RWPE2 (cell line): ENCODE results near the gene MELTF.

Experiments
- ATAC-seq: fragments of 200-7000 bp; cut with Tn5 transposase; 3 replicates; pipeline ENCODE4 v1.9.1; 2021; ENCODE audit warnings: low read depth
- DNase-seq: peaks from one replicate; pipeline ENCODE4 v3.0.0-alpha.2; 2020; ENCODE audit warnings: low spot score
- H3K27ac ChIP-seq: fragments of 450-650 bp; 2 replicates; pipeline ENCODE4 v1.5.1; 2017; ENCODE audit warnings: mild to moderate bottlenecking; ENCODE audit not compliant: poor library complexity, severe bottlenecking
- H3K27me3 ChIP-seq: fragments of 250-450 bp; sonication (Bioruptor Pico); 2 replicates; pipeline ENCODE4 v1.5.1; 2021; ENCODE audit warnings: mild to moderate bottlenecking, moderate library complexity; ENCODE audit not compliant: insufficient read depth, poor library complexity, severe bottlenecking
- H3K36me3 ChIP-seq: fragments of 250-450 bp; sonication (Bioruptor Pico); 2 replicates; pipeline ENCODE4 v1.5.1; 2020; ENCODE audit warnings: low read depth, mild to moderate bottlenecking, moderate library complexity
- H3K4me1 ChIP-seq: fragments of 250-450 bp; sonication (Bioruptor Pico); 2 replicates; pipeline ENCODE4 v1.5.1; 2021; ENCODE audit warnings: mild to moderate bottlenecking, moderate library complexity; ENCODE audit not compliant: insufficient read depth, poor library complexity, severe bottlenecking
- H3K4me3 ChIP-seq: fragments of 250-450 bp; sonication (Bioruptor Pico); 2 replicates; pipeline ENCODE4 v1.5.1; 2021; ENCODE audit warnings: mild to moderate bottlenecking, moderate library complexity; ENCODE audit not compliant: severe bottlenecking
- H3K9me3 ChIP-seq: fragments of 250-450 bp; sonication (Bioruptor Pico); 2 replicates; pipeline ENCODE4 v1.5.1; 2021; ENCODE audit warnings: mild to moderate bottlenecking, moderate library complexity; ENCODE audit not compliant: severe bottlenecking
- CTCF ChIP-seq: fragments of 450-650 bp; IDR thresholded peaks from one replicate; pipeline ENCODE4 v1.5.1; 2017; ENCODE audit warnings: mild to moderate bottlenecking, moderate library complexity; ENCODE audit not compliant: poor library complexity, severe bottlenecking

The MELTF gene

DNA sequence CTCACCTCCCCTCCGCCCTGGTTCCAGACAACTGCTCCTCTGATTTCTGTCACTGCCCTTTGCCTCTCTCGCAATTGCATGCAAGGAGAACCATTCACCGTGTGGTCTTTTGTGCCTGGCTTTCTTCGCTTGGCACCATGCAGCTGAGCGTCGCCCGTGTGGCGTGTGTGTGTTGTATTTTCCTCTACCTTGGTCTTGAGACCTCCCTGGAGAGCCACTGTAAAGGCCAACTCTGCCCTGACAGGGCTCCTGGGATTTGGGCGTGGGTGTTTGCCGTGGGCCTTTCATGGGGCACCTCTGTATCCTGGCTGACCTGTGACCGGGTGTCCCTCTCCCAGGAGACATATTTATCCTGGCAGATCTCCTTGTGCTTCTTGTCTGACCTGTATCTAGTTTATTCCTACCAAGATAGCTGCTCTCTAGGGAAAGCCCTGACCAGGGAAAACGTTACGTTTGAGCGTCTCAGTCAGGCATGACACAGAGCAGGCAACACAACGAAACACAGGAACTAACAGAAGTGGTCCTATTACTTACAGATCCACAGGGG lies 59.0 kb downstream of the MELTF start:
- no peak for TF ChIP-seq CTCF
- ATAC-seq (no peak), DNase-seq (no peak)
- no peaks in the 10 kb centered on the region for H3K27me3 ChIP-seq
- H3K36me3 ChIP-seq: no peaks in the 10 kb centered on the region; the same call in 1 of the 2 replicates
- H3K4me3 ChIP-seq: no peak overlapping the region
- no peak overlapping the region for H3K27ac ChIP-seq
- H3K4me1 ChIP-seq: no peaks in the 10 kb centered on the region
- H3K9me3 ChIP-seq: no peaks in the 10 kb centered on the region

- Histone ChIP-seq H3K27ac (peak overlapping the region; percentile 38), H3K9me3 (no peaks in the 10 kb centered on the region), H3K4me1 (no peaks in the 10 kb centered on the region), H3K4me3 (peak overlapping the region; percentile 92), H3K27me3 (no peaks in the 10 kb centered on the region), H3K36me3 (no peaks in the 10 kb centered on the region; the same call in 1 of the 2 replicates)
- DNase-seq: no peak
- peak; percentile 97 for TF ChIP-seq CTCF
- peak; percentile 73 for ATAC-seq
Measured at GRCh38 chr3:196969660-196970546, 59.7 kb downstream of the MELTF start.

DNA sequence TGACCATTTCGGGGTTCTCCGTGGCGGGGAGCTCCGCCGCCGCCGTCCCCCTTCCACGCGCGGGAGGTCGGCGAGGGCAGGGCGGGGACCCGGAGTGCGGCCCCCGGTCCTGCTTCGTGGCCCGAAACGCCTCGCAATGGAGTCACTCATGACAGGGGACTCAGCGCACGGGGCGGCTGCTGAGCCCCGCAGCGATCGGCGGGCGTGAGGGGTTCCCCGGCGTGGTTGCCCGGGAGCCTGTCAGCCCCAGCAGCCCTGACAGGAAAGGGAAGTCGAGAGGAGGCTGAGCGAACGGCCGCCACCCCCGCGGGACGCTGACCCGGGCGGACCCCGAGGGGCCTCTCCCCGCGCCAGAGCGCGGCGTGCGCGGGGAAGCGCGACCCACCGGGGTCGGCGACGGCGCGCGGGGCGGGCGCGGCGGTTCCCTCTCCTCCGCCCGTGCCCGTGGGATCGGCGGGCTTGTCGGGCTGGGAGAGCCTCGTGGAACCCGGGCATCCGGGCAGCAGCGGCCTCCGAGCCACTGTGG lies 60.4 kb downstream of the MELTF start:
- peak overlapping the region; percentile 38 for H3K27ac ChIP-seq
- no peaks in the 10 kb centered on the region; the same call in 1 of the 2 replicates for H3K36me3 ChIP-seq
- TF ChIP-seq CTCF: no peak
- no peaks in the 10 kb centered on the region for H3K9me3 ChIP-seq
- no peaks in the 10 kb centered on the region for H3K4me1 ChIP-seq
- DNase-seq (no peak), ATAC-seq (peak; percentile 37)
- H3K4me3 ChIP-seq: peak overlapping the region; percentile 92
- no peaks in the 10 kb centered on the region for H3K27me3 ChIP-seq

GRCh38 chr3:196968233-196969133 lies 61.1 kb downstream of the MELTF start, which contains the start of gene PIGZ:
PIGZ (minus strand) TSS chr3:196968833; CDS start chr3:196952031, 16,802 bp downstream.
- ATAC-seq: peak; percentile 73
- no peaks in the 10 kb centered on the region for H3K27me3 ChIP-seq
- peak within 1 kb of the TSS; percentile 92 for H3K4me3 ChIP-seq
- no peaks in the 10 kb centered on the region; the same call in 1 of the 2 replicates for H3K36me3 ChIP-seq
- H3K9me3 ChIP-seq: no peaks in the 10 kb centered on the region
- TF ChIP-seq CTCF: no peak
- H3K27ac ChIP-seq: peak within 1 kb of the TSS; percentile 38
- H3K4me1 ChIP-seq: no peaks in the 10 kb centered on the region
- no peak for DNase-seq
